HL-60 (cell line): ENCODE measurements around the gene PPP1R17.

Source experiments
- DNase-seq, 2 experiments: peaks; one replicate each; pipeline ENCODE4 v3.0.0-alpha.2; 2010 to 2020; ENCODE audit warnings: low read depth in 1 of 2, low spot score in 1 of 2
- H3K27ac ChIP-seq: fragments of 250-450 bp; sonication (Bioruptor Pico); replicated peaks from 2 replicates; pipeline ENCODE4 v1.5.1; 2020; ENCODE audit warnings: mild to moderate bottlenecking, moderate library complexity
- H3K27me3 ChIP-seq: fragments of 250-450 bp; sonication (Bioruptor Pico); 2 replicates; pipeline ENCODE4 v1.5.1; 2021; ENCODE audit warnings: mild to moderate bottlenecking, moderate library complexity; ENCODE audit not compliant: insufficient read depth, poor library complexity, severe bottlenecking
- H3K4me3 ChIP-seq: replicated peaks from 2 replicates; pipeline ENCODE4 v1.5.1; 2011; ENCODE audit warnings: mild to moderate bottlenecking, control low read depth, low read length; ENCODE audit not compliant: insufficient read depth
- CTCF ChIP-seq: IDR thresholded peaks from one replicate; pipeline ENCODE4 v1.5.1; 2011; ENCODE audit warnings: low read length, control low read depth, inconsistent platforms; ENCODE audit not compliant: insufficient read depth
- GABPA ChIP-seq: IDR thresholded peaks from 2 replicates; pipeline ENCODE4 v1.6.1; 2012; ENCODE audit warnings: low read depth
- POLR2AphosphoS5 ChIP-seq: IDR thresholded peaks from 2 replicates; pipeline ENCODE4 v1.6.1; 2012; ENCODE audit warnings: low read depth
- REST ChIP-seq: IDR thresholded peaks from 2 replicates; pipeline ENCODE4 v1.6.1; 2012; ENCODE audit warnings: low read depth; ENCODE audit not compliant: insufficient replicate concordance
- SPI1 ChIP-seq: IDR thresholded peaks from 2 replicates; pipeline ENCODE4 v1.6.1; 2012; ENCODE audit warnings: low read depth, mild to moderate bottlenecking, borderline replicate concordance

Gene PPP1R17

GRCh38 chr7:31663072-31663471 is 23.9 kb upstream of the PPP1R17 start:
- H3K27ac ChIP-seq = no peak overlapping the region
- no peak for DNase-seq
- TF ChIP-seq POLR2AphosphoS5 (no peak), CTCF (no peak), REST (no peak), SPI1 (no peak), GABPA (no peak)

GRCh38 chr7:31664890-31665289 is 22.1 kb upstream of the PPP1R17 start:
- DNase-seq = peak in 1 of 2 experiments; percentile 57
- peaks cover 6% of the 10 kb centered on the region for H3K27me3 ChIP-seq
- no peak overlapping the region for H3K4me3 ChIP-seq
- TF ChIP-seq POLR2AphosphoS5 (no peak), REST (no peak), GABPA (no peak), SPI1 (no peak), CTCF (no peak)
- H3K27ac ChIP-seq = no peak overlapping the region

More at GRCh38 chr7:31663072-31663471, 23.9 kb upstream of the PPP1R17 start:
- peaks cover under 1% of the 10 kb centered on the region for H3K27me3 ChIP-seq
- H3K4me3 ChIP-seq = no peak overlapping the region

- no peak for DNase-seq
- Histone ChIP-seq H3K4me3 (no peak overlapping the region), H3K27ac (no peak overlapping the region), H3K27me3 (peaks cover 7% of the 10 kb centered on the region)
- TF ChIP-seq CTCF = no peak
- TF ChIP-seq REST = no peak
- no peak for TF ChIP-seq POLR2AphosphoS5
- no peak for TF ChIP-seq GABPA
- no peak for TF ChIP-seq SPI1
Measured at GRCh38 chr7:31665546-31665945, 21.5 kb upstream of the PPP1R17 start.
